GM19397 (cell line): Measurements from ENCODE around the gene WIZ.

Source experiments
- ATAC-seq: cut with Tn5 transposase; IDR thresholded peaks from one replicate; pipeline ENCODE4 v1.9.1; 2021; ENCODE audit warnings: mild to moderate bottlenecking, moderate library complexity; ENCODE audit not compliant: unreplicated experiment

Gene WIZ

DNA sequence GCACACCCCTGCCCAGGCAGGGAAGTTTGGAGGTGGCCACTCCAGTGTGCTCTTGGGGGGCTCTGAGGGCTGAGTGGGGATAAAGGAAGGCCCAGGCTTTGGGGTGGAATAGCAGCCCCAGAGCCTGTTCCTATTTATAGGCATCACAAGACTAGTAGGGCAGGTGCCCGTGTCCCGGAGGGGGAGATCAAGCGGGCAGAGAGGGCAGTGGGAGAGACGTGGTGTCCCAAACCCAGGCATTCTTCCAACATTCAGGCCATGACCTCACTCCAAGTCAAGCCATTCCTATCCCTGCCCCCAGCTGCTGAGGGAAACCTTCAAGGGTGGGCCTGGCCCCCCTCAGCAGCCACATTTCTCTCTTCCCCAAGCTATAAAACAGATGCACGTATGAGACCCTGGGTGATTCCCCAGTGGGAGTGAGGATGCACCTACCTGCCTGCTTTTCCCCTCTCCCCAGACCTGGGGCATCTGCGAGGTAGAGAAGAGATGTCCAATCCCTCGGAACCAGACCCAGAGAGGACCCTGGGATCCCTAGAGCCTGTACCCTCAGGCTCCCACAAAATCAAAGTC is 3.9 kb downstream of the WIZ start:
- ATAC-seq, result no peak

DNA sequence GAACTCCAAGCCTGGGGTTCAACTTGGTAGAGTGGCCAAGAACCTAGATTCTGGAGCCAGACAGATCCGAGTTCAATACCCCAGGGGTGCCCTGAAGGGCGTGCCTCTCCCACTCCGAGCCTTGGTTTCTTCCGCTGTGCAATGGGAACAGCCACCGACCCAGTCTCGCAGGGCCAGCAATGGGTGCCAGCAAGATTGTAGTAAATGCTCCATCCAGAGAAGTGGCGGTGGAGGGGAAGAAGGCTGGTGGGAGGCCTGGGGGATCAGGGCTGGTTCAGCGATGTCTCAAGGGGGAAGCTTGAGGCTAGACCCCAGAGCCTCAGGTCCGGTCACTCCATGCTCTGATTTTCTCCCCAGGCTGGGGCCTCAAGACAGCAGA is 4.5 kb downstream of the WIZ start:
- no peak for ATAC-seq

DNA sequence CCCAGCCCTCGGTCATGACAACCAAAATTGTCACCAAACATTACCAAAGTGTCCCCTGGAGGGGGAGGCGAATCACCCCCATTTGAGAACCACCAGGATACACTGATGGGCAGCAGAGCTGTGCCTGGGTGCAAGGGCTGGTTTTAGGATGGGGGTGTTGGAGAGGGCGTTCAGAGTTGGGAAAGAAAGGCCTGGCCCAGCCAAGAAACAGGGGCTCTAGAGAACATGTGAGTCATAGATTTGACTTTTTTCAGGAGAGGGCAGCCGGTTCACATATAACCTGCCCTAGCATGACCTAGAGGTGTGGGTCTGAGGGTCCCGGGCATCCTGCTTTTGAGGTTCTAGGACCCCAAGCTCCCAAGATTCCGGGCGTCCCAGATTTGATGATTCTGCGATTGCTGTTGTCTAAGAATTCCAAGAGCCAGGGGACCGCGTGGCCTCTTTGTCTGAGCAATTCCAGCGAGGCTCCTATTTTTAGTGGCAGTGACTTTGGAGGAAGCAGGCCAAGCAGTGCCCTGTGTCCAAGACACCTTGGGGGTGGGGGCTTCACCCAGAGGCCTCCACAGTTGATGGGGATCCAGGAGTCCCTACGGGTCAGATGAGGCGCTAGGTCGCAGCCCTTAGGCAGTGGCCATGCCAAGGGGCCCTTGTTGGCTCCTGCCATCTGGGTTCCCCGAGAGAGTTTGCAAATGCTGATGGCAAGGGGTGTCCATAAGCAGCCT is 5.1 kb downstream of the WIZ start:
- no peak for ATAC-seq

DNA sequence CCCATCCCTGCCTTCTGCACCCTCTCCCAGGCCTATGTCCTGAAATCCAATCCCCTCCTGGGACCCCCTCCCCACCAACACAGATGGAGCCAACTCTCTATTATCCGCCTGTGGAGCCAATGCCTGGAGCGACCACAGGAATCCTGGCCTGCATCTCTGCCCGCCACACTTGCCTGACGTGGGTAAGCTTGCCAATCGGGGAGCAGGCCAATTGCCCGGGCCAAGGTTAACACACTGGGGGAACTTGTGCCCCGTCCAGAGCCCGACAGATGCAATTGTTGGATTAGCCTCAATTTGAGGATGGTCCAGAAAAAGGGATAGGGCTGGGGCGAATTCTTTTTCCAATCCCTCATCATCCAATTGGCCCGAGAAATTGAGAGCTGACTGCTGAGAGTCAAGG is 5.9 kb downstream of the WIZ start:
- ATAC-seq, result no peak

DNA sequence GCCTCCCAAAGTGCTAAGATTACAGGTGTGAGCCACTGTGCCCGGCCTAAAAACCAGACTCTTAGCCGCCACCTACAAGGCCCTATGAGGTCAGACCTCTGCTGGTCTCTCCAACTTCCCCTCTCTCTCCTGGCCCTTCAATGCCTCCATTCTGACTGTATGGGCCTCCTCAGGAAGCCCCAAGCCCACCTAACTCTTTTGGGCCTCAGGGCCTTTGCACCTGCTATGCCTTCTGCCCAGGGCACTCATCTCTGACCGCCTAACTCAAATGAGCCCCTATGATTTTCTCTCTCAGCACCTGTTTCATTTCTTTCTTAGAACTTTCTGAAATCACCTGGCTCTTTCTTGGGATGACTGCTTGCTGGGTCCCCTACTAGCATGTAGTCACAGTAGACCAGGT is 6.4 kb downstream of the WIZ start:
- ATAC-seq, result no peak

DNA sequence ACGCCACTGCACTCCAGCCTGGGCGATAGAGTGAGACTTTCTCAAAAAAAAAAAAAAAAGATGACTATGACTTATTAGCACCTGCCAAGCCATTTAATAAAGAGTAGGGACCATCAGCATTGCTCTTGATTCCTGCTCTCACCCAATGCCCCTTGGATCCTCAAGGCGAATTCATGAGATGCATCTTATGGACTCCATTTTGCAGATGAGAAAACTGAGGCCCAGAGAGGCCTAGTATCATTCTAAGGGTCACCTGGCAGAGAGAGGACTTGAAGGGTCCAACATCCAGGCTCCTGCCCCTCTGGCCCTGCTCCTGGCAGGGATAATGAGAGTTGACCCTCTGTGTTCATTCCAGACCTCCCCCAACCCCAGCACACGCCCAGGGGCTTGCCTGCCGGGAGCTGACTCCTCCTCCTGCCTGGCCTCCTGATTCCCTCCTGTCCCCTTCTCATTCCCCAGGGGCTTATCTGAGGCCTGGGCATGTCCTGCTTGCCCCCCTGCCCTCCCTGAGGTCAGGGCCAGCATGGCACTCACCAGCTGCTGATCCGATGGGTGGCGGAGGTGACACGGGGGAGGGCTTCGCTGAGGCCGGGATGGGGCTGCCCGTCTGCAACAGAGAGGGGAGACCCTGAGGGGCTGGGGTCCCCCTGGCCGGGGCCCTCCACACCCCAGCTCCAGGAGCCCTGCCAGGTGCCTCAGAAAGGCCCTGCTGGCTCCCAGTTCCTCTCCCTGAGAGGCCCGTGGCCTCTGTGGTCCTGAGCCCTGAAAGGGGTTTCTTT is 7.4 kb downstream of the WIZ start:
- no peak for ATAC-seq

DNA sequence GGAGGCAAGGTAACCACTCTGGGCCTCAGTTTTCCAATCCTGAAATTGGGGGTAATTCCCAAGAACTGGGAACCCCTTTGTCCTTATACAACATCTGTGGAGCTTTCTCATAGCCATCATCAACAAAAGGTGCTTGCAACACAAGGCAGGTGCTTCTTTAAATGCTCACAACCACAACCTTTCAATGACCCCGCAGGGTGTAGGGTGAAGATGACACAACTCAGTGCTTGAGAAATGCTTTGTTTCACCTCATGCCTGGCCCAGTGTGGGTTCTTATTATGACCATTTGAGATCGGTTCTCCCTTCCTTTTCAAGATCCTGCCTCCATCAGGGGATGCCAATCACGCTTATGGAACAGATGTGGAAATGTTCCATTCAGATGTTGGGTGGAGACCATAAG is 8.4 kb downstream of the WIZ start:
- no peak for ATAC-seq

DNA sequence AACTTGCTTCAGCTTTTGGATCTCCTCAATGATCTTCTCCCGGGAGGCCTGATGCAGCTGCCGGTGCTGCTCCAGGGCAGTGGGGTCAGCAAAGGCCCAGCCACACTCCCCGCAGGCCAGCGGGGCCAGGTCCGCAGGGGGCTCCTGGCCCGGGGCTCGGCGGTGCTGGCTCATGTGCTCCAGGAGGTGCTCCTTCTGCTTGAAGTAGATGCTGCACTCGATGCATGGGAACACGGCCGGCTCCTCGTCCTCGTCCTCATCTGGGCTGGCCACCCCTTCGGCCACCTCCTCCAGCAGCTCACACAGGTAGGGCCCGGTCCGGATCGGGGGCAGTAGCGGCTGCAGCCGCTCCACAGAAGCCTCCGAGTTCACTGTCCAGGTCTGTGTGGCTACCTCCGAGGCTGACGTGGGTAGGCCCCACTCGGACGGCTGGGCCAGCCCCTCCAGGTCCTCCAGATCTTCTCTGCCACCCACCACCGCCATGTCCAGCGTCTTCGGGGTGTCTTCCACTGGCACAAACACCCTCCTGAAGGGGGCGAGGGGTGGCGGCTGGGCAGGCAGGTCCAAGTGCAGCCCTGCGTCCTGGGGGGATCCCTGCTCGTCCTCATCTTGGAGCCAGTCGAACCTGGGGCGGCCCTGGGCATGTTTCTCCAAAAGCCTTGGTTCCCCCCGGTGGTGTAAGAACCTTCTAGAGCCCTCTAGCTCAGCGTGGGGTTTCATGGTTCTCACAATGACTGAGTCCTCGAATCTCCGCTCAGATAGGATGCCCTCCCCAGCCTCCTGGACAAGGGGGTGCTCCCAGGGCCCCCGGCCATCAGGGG is 9.7 kb downstream of the WIZ start:
- no peak for ATAC-seq

DNA sequence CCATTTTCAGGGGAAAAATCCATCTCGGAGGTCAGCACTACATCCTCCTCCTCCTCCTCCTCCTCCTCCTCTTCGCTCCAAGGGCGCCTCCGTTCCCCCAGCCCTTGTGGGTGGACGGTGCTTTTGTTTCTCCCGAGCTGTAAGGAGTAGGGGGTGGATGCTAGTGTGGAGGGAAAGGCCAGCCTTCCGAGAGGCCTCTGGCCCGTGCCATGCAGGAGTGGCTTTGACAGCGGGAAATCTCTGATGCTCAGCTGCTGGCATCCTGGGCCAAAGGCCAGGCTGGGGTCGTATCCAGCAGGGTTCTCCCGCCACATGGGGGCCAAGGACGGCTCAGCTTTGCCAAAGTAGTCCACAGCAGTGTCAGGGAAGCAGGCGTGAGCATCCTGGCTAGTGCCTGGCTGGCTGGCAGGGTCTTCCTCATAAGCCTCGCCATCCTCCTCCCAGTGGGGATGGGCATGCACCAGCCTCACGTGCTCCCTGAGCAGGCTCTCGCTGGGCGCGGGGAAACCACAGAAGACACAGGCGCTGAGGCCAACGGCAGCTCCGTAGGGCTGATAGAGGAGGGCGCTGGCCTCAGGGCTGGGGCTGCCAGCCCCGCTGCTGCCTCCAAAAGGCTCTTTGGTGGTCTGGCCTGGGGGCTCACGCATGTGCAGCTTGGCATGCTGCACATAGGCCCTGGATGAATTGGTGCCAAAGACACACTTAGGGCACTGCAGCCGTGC is 10.5 kb downstream of the WIZ start:
- ATAC-seq, result no peak

DNA sequence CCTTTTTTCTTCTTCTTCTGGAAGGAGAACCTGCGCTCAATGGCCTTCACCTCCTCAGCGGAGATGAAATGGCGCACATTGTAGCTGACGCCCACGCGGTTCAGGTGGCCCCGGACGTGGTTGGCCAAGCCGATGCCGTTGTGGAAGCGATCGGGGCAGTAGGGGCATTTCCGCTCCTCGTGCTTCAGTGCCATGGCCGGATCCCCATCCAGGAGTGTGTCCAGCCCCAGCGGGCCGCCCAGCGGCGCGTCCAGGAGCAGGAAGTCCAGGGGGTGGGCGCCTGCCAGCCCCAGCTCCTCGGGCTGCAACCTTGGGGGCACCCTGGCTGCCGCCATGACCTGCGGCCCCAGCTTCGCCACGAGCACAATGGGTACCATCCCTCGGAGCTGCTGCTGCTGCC is 11.2 kb downstream of the WIZ start:
- ATAC-seq, result no peak

DNA sequence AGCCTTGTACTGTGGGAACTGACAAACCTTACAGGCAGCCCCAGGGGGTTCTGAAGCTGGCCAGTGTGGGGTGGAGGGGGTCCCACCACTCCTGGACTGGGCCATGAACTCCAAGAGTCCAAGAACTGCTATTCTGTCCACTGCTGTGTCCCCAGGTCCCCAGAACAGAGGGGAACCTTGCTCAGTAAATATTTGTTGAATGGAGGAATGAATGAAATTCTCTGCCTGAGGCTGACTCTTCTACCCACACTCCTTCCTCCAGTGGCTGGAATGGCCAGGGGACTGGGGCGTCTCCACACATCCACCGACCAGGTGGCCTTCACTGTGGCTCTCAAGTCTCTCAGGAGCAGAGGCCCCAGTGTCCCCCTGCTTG is 11.6 kb downstream of the WIZ start:
- no peak for ATAC-seq

DNA sequence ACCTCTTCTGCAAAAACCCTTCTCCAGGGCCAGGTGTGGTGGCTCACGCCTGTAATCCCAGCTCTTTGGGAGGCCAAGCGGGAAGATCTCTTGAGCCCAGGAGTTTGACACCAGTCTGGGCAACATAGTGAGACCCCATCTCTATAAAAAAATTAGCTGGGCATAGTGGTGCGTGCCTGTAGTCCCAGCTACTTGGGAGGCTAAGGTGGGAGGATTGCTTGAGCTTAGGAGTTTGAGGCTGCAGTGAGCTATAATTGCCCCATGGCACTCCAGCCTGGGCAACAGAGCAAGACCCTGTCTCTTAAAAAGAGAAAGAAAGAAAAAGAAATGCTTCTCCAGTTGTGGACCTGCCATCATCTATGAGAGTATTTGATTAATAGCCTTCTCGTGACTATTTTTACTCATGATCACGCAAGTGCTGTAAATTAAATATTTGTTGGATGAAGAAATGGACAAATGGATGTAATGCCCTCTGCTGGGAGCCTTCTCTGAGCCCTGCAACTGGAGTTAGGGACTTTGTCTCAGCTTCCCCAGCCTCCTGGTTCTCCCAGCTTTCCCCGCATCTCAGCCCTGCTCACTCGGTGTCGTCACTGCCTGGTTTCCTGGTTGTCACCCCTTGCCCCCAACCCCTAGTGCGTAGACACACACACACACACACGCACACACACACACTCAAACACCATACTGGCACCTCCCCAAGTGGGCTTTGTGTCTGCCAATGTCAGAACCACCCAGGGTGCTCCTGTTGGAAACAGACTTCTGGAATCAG is 12.2 kb downstream of the WIZ start:
- no peak for ATAC-seq

DNA sequence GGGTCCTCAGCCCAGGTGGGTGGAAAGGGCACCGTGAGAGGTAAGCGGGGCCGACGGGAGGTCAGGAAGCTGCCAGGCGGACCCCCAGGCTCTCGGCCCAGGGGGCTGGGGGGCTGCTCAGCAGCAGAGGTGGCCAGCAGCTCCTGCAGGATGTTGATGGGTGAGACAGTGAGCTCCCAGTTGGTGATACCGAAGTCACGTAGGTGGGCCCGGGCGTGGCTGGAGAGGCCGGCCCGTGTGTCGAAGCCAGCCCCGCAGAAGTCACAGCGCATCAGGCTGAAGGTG is 13.0 kb downstream of the WIZ start:
- no peak for ATAC-seq

DNA sequence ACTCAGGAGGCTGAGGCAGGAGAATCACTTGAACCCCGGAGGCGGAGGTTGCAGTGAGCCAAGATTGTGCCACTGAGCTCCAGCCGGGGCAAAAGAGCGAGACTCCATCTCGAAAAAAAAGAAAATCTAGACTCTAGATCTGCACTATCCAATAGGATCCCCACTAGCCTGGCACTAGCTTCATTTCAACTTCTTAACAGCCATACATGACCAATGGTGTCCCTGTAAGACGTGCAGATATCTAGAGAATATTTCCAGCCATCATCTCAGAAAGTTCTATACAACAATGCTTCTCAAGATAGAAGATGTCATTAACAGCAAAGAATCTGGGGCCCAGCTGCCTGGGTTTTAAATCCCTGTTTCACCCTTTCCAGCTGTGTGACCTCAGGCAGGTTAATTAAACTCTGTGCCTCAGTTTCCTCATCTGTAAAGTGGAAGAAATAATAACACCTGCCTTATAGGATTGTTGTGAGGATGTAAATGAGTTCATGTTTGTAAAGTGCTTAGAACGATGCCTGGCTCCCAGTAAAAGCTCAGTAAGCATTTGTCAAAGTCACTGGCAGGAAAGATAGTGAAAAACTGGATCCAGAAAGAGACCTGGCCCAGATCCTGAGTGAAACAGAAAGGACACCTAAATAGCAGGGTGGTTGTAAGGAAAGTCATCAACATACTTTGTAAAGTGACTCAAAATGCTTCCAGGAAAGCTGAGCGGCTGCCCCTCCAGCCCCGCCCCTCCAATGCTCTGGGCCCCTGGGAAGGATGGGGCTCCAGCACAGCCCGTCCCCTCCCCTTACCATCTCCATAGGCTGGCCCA is 13.5 kb downstream of the WIZ start:
- no peak for ATAC-seq

DNA sequence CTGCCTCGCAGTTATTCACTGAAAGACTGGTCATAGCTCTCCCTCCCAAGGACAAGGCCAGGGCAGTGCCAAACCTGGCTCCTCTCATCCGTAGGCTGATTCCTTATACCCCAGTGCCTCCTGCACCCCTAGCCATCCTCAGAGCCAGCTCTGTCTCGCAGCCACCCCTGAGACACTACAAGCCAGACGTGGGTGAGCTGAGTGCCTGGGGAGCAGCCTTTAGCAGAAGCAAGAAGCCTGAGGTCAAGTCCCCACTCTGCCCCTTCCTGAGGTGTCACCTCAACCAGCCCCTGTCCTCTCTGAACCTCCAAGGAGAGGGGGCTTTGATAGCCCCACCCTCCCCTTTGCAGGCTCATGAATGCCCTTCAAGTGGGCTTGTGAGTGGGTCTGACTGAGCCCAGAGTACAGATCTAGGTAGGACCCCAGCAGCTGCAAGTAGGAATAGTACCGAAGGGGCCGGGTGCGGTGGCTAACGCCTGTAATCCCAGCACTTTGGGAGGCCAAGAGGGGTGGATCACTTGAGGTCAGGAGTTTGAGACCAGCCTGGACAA is 16.2 kb downstream of the WIZ start:
- no peak for ATAC-seq

DNA sequence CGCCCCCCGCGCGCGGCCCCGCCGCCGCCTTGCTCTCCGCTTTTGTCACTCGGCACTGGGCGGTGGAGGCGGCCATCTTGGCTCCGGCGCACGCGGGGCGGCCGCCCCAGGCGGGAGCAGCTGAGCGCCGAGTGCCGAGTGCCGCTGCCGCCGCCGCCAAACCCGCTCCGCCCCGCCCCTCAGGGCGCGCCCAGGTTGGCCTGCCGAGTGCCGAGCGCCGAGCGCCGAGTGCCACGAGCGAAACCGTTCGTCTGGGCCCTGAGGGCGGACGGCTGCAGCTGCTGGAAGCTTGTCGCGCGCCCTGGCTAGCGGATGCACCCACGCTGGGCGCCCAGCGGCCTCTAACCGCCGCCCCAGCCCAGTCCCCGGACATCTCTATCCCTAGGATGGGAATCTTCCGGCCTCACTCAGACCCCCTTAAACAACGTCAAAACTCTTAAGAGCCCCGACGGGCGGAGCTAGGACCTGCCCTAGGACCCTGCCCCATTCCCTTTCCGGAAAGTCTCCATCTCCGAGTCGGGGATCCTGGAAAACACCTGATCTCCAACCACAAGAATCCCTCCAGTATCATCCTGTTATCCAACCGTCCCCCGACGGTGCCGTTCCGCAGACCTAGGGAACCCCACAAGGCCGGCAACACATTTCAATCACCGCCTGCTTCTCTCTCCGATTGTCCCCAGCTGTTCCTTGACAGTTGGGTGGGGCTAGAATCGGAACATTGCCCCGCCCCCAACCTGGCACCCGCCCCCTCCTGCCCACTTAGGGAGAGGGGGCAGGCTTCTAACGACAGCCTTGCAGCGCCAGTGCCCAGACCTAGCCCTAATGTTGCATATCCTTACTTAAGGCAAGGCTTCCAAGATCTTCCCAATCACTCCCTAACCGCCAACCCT is 16.9 kb downstream of the WIZ start:
- peak; percentile 77 for ATAC-seq

DNA sequence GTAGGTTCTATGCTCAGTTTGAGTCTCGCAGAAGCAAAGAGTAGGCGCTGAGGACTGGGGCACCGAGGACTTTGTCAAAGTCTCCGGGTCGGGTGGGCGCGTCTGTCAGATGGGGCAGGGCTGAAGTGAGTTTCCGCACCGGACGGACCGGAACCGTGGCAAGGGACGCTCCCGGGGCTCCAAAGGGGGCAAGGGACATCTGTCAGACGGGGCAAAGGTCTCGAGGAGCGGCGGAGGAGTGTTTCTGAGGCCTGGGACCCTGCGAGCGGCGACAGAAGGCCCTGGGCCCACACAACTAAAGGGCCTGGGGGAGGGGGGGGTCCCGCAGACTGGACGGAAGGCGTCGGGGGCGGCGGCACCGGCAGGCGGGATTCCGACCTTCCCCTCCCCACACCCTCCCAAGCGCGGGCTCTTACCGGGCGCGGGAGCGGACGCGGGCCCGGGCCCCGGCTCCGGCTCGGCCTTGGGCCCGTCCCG is 17.7 kb downstream of the WIZ start:
- no peak for ATAC-seq

DNA sequence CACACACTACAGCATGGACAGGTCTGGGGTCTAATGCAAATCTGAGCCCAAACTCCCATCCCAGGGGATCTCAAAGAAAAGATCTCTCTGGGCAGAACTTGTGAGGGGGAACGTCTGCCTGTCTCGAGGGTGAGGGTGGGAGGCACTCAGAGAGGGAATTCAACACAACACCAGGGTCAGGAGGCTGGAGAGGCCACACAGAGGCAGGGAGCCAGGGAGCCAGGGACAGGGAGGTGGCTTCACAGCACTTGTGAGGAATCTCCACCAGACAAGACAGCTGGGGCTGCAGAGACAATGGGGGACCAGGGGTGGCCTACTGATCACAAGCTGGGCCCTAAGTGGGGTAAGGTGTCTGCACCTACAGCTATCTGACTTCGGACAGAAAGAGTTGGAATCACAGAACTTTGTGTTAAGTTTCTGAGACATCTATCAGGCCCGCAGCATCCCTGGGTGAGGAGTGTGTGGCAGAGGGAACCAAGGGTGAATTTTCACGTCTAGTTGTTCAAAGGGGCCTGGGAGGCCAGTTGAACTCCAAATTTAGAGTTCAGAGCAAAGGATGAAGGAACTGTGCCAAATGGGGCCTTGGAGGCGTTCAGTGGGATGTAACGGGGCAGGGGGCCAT is 18.2 kb downstream of the WIZ start:
- ATAC-seq, result no peak
